Measurements from ENCODE around the gene EYS. TPM values are rescaled to one million over a fixed set of nuclear protein-coding genes. Genes with fewer than 3 reads are reported as not detected.

The EYS gene
- total and polyA plus RNA-seq, 4 donors = 0.08 to 0.63 (median 0.36) TPM

GRCh38 chr6:64288351-64288750, 1418.7 kb downstream of the EYS start:
- no peaks in the 10 kb centered on the region for H3K9me3 ChIP-seq (ENCODE audit: control insufficient read depth in 4 of 4, low read length in 3 of 4)
- no peaks in the 10 kb centered on the region for H3K4me1 ChIP-seq (ENCODE audit: control insufficient read depth in 4 of 4, insufficient read depth in 4 of 4, low read length in 3 of 4)
- no peak overlapping the region for H3K9ac ChIP-seq (ENCODE audit: low read depth in 1 of 2, low read length in 2 of 2)
- 47% methylated on average over 3 of the region's 3 CpGs for WGBS
- no peak for DNase-seq (ENCODE audit: low spot score)
- no peak overlapping the region for H3K27ac ChIP-seq (ENCODE audit: low read depth in 1 of 2, low read length in 2 of 2)
- H3K27me3 ChIP-seq (ENCODE audit: control insufficient read depth in 4 of 4, insufficient read depth in 4 of 4, low read length in 3 of 4) = peaks cover 0 to 3% (median 0%) of the 10 kb centered on the region in 4 donors
- H3K36me3 ChIP-seq (ENCODE audit: control insufficient read depth in 4 of 4, insufficient read depth in 3 of 4, low read depth in 1 of 4, low read length in 3 of 4) = no peaks in the 10 kb centered on the region
- TF ChIP-seq MAX (IDR thresholded peaks at IDR 0.05) (no peak), RAD21 (IDR thresholded peaks at IDR 0.05) (no peak), FOXA1 (IDR thresholded peaks at IDR 0.05) (no peak), ATF3 (IDR thresholded peaks at IDR 0.05) (no peak), YY1 (IDR thresholded peaks at IDR 0.05) (no peak), FOXA2 (IDR thresholded peaks at IDR 0.05) (no peak), HNF4G (IDR thresholded peaks at IDR 0.05) (no peak), GABPA (IDR thresholded peaks at IDR 0.05 in 1 of 2, conservative IDR thresholded peaks at IDR 0.05 in 1 of 2) (no peak), NR2F2 (IDR thresholded peaks at IDR 0.05) (no peak), HNF4A (conservative IDR thresholded peaks at IDR 0.05) (no peak)
- TF ChIP-seq, protein P1, sequence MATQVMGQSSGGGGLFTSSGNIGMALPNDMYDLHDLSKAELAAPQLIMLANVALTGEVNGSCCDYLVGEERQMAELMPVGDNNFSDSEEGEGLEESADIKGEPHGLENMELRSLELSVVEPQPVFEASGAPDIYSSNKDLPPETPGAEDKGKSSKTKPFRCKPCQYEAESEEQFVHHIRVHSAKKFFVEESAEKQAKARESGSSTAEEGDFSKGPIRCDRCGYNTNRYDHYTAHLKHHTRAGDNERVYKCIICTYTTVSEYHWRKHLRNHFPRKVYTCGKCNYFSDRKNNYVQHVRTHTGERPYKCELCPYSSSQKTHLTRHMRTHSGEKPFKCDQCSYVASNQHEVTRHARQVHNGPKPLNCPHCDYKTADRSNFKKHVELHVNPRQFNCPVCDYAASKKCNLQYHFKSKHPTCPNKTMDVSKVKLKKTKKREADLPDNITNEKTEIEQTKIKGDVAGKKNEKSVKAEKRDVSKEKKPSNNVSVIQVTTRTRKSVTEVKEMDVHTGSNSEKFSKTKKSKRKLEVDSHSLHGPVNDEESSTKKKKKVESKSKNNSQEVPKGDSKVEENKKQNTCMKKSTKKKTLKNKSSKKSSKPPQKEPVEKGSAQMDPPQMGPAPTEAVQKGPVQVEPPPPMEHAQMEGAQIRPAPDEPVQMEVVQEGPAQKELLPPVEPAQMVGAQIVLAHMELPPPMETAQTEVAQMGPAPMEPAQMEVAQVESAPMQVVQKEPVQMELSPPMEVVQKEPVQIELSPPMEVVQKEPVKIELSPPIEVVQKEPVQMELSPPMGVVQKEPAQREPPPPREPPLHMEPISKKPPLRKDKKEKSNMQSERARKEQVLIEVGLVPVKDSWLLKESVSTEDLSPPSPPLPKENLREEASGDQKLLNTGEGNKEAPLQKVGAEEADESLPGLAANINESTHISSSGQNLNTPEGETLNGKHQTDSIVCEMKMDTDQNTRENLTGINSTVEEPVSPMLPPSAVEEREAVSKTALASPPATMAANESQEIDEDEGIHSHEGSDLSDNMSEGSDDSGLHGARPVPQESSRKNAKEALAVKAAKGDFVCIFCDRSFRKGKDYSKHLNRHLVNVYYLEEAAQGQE (IDR thresholded peaks at IDR 0.05) = no peak
- no peak overlapping the region for H3K4me3 ChIP-seq (ENCODE audit: low read depth in 1 of 3, low read length in 3 of 3)

- Histone ChIP-seq H3K27ac (ENCODE audit: low read depth in 1 of 2, low read length in 2 of 2) (no peak overlapping the region), H3K36me3 (ENCODE audit: control insufficient read depth in 4 of 4, insufficient read depth in 3 of 4, low read depth in 1 of 4, low read length in 3 of 4) (no peaks in the 10 kb centered on the region), H3K9ac (ENCODE audit: low read depth in 1 of 2, low read length in 2 of 2) (no peak overlapping the region), H3K4me1 (ENCODE audit: control insufficient read depth in 4 of 4, insufficient read depth in 4 of 4, low read length in 3 of 4) (no peaks in the 10 kb centered on the region), H3K9me3 (ENCODE audit: control insufficient read depth in 4 of 4, low read length in 3 of 4) (no peaks in the 10 kb centered on the region), H3K27me3 (ENCODE audit: control insufficient read depth in 4 of 4, insufficient read depth in 4 of 4, low read length in 3 of 4) (no peaks in the 10 kb centered on the region), H3K4me3 (ENCODE audit: low read depth in 1 of 3, low read length in 3 of 3) (no peak overlapping the region)
- WGBS = 81% methylated on average over 1 of the region's 1 CpG
- no peak for TF ChIP-seq HNF4G (IDR thresholded peaks at IDR 0.05)
- TF ChIP-seq MAX (IDR thresholded peaks at IDR 0.05) = no peak
- TF ChIP-seq FOXA2 (IDR thresholded peaks at IDR 0.05) = no peak
- no peak for DNase-seq (ENCODE audit: low spot score)
Measured at GRCh38 chr6:64281167-64281566, 1425.9 kb downstream of the EYS start.

DNA sequence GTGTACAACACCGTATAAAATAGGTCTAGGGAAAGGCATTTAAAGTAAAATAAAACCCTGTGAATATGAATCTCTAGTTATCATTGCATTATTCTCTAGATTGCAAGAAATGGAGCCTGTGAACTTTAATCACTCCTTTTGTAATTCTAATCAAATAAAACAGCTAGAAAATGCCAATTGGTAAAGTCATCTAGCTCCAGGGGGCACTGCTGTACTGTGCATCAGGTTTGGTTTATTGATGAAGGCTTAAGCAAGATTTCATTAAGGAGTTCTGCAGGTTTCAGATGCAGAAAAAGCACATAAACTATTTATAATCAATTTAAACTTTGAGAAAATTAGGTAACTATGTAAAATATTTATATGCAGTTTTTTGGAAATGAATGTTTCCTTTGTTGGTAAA, 1426.5 kb downstream of the EYS start:
- no peaks in the 10 kb centered on the region for H3K36me3 ChIP-seq (ENCODE audit: control insufficient read depth in 4 of 4, insufficient read depth in 3 of 4, low read depth in 1 of 4, low read length in 3 of 4)
- H3K27ac ChIP-seq (ENCODE audit: low read depth in 1 of 2, low read length in 2 of 2) = no peak overlapping the region
- 66% methylated on average over 1 of the region's 1 CpG for WGBS
- H3K4me1 ChIP-seq (ENCODE audit: control insufficient read depth in 4 of 4, insufficient read depth in 4 of 4, low read length in 3 of 4) = no peaks in the 10 kb centered on the region
- no peak for DNase-seq (ENCODE audit: low spot score)
- H3K4me3 ChIP-seq (ENCODE audit: low read depth in 1 of 3, low read length in 3 of 3) = no peak overlapping the region
- no peaks in the 10 kb centered on the region for H3K9me3 ChIP-seq (ENCODE audit: control insufficient read depth in 4 of 4, low read length in 3 of 4)
- no peak overlapping the region for H3K9ac ChIP-seq (ENCODE audit: low read depth in 1 of 2, low read length in 2 of 2)
- no peaks in the 10 kb centered on the region for H3K27me3 ChIP-seq (ENCODE audit: control insufficient read depth in 4 of 4, insufficient read depth in 4 of 4, low read length in 3 of 4)
- TF ChIP-seq TAF1 (conservative IDR thresholded peaks at IDR 0.05) = no peak
- TF ChIP-seq, protein P2, sequence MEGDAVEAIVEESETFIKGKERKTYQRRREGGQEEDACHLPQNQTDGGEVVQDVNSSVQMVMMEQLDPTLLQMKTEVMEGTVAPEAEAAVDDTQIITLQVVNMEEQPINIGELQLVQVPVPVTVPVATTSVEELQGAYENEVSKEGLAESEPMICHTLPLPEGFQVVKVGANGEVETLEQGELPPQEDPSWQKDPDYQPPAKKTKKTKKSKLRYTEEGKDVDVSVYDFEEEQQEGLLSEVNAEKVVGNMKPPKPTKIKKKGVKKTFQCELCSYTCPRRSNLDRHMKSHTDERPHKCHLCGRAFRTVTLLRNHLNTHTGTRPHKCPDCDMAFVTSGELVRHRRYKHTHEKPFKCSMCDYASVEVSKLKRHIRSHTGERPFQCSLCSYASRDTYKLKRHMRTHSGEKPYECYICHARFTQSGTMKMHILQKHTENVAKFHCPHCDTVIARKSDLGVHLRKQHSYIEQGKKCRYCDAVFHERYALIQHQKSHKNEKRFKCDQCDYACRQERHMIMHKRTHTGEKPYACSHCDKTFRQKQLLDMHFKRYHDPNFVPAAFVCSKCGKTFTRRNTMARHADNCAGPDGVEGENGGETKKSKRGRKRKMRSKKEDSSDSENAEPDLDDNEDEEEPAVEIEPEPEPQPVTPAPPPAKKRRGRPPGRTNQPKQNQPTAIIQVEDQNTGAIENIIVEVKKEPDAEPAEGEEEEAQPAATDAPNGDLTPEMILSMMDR (IDR thresholded peaks at IDR 0.05; ENCODE audit: low read depth, low read length, missing input control) = peak; percentile 35
- peak; percentile 16 for TF ChIP-seq YY1 (IDR thresholded peaks at IDR 0.05)
- peak; percentile 73 to 81 for TF ChIP-seq RAD21 (IDR thresholded peaks at IDR 0.05)
